Breast epithelium (tissue), 4 donors: Measurements from ENCODE around the gene IL13. TPM values are rescaled to one million over a fixed set of nuclear protein-coding genes. Genes with fewer than 3 reads are reported as not detected.
"Not testable (repeated sequence)": the region's sequence is repeated elsewhere in the genome, so short reads cannot be mapped to it uniquely, and the experiment has no call there.

Experiments used
- DNase-seq, 2 donors: peaks; one replicate each; pipeline ENCODE4 v3.0.0-alpha.2; 2019; ENCODE audit warnings: low spot score in 2 of 2
- H3K27ac ChIP-seq, 2 donors: fragments of 200-600 bp; sonication (generic) in 1 of 2; one replicate each; pipeline ENCODE4 v1.5.1; 2016 to 2019; ENCODE audit warnings: mild to moderate bottlenecking in 1 of 2
- H3K27me3 ChIP-seq, 2 donors: fragments of 200-600 bp; sonication (generic) in 1 of 2; one replicate each; pipeline versions ENCODE4 v1.5.1 to v1.6.0; 2017 to 2019; ENCODE audit warnings: control low read depth in 1 of 2, mild to moderate bottlenecking in 1 of 2
- H3K36me3 ChIP-seq: fragments of 200-600 bp; one replicate; pipeline ENCODE4 v1.5.1; 2019
- H3K4me1 ChIP-seq, 2 donors: fragments of 200-600 bp; sonication (generic); one replicate each; pipeline ENCODE4 v1.5.1; 2016 to 2019; ENCODE audit warnings: control low read depth in 1 of 2
- H3K4me3 ChIP-seq, 3 donors: fragments of 200-600 bp; sonication (generic); 1 replicate in 2 of 3; 2 replicates in 1 of 3; pipeline ENCODE4 v1.5.1; 2016 to 2019; ENCODE audit warnings: mild to moderate bottlenecking in 3 of 3, moderate library complexity in 2 of 3
- H3K9me3 ChIP-seq, 2 donors: fragments of 200-600 bp; sonication (generic) in 1 of 2; one replicate each; pipeline ENCODE4 v1.5.1; 2016 to 2019; ENCODE audit warnings: control low read depth in 1 of 2
- POLR2A ChIP-seq: fragments of 450-650 bp; IDR thresholded peaks from one replicate; pipeline ENCODE4 v1.6.1; 2016; ENCODE audit warnings: antibody characterized with exemption, mild to moderate bottlenecking, moderate library complexity
- POLR2AphosphoS5 ChIP-seq, 3 donors: sonication (generic); formaldehyde crosslinking; IDR thresholded peaks; one replicate each; pipeline ENCODE4 v1.6.1; 2017; ENCODE audit warnings: antibody characterized with exemption in 3 of 3
- intact Hi-C: fragments of 100-400 bp; cut with DNase I; formaldehyde crosslinking; loops from one replicate; pipeline ENCODE4 v1.15.1; 2023; ENCODE audit warnings: low total_unique reads
- total RNA-seq, 3 donors: library from RNA; depleted of rRNA; stranded (reverse); fragments of >200 nt; gene quantifications; one replicate each; pipeline ENCODE4 v1.1.0, GENCODE V29; 2016
- TF ChIP-seq, protein P1 (sequence below), 3 donors: fragments of 450-650 bp; IDR thresholded peaks; one replicate each; pipeline ENCODE4 v1.5.1; 2016 to 2017; ENCODE audit warnings: antibody characterized with exemption in 3 of 3, mild to moderate bottlenecking in 3 of 3, moderate library complexity in 3 of 3

Gene IL13
- total RNA-seq, 3 donors from 2014 or later, result 0.33 to 0.73 TPM; not detected in 1

DNA sequence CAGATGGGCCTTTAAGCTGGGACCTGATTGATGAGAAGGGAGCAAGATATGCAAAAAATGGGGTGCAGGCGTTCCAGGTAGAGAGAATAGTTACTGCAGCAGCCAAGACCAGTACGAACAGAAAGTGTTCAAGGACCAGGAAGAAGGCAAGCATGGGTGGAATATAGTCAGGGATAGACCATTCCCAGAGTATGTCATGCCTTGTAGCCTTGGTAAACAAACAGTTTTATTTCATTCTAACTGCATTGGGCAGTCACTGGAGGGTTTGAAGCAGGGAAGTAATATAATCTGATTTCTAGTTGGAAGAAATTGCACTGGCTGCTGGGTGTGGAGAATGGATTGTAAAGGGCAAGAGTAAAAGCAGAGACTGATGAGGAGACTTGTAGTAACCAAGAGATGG, 30.5 kb upstream of the IL13 start:
- H3K27me3 ChIP-seq, result no peaks in the 10 kb centered on the region
- no peaks in the 10 kb centered on the region for H3K36me3 ChIP-seq
- no peak overlapping the region for H3K27ac ChIP-seq
- no peaks in the 10 kb centered on the region for H3K9me3 ChIP-seq
- TF ChIP-seq, protein P1, sequence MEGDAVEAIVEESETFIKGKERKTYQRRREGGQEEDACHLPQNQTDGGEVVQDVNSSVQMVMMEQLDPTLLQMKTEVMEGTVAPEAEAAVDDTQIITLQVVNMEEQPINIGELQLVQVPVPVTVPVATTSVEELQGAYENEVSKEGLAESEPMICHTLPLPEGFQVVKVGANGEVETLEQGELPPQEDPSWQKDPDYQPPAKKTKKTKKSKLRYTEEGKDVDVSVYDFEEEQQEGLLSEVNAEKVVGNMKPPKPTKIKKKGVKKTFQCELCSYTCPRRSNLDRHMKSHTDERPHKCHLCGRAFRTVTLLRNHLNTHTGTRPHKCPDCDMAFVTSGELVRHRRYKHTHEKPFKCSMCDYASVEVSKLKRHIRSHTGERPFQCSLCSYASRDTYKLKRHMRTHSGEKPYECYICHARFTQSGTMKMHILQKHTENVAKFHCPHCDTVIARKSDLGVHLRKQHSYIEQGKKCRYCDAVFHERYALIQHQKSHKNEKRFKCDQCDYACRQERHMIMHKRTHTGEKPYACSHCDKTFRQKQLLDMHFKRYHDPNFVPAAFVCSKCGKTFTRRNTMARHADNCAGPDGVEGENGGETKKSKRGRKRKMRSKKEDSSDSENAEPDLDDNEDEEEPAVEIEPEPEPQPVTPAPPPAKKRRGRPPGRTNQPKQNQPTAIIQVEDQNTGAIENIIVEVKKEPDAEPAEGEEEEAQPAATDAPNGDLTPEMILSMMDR (IDR thresholded peaks at IDR 0.05), result no peak
- TF ChIP-seq POLR2A (no peak), POLR2AphosphoS5 (IDR thresholded peaks at IDR 0.05) (no peak)
- H3K4me3 ChIP-seq, result no peak overlapping the region
- no peaks in the 10 kb centered on the region for H3K4me1 ChIP-seq
- DNase-seq, result no peak
- intact Hi-C loops, result no loop called here

DNA sequence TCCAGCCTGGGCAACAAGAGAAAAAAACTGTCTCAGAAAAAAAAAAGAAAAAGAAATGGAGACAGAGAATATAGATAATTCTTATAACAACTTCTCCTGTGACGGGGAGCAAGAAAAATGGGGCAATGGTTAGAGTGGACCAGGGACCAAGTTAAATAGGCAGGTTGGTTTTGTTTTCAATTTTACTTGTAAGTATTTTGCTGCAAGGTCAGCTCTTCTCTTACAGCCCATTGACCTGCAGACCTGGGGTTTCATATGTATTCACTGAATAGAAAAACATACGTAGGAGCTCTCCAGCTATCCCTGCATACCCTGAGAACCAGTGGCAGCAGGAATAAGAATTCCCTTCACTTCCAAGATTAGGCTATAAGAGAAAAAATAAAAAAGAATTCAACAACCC, 29.2 kb upstream of the IL13 start:
- no peak for DNase-seq
- intact Hi-C loops, result no loop called here
- Histone ChIP-seq H3K27me3 (no peaks in the 10 kb centered on the region), H3K36me3 (no peaks in the 10 kb centered on the region), H3K4me3 (no peak overlapping the region), H3K9me3 (no peaks in the 10 kb centered on the region), H3K4me1 (no peaks in the 10 kb centered on the region), H3K27ac (no peak overlapping the region)
- no peak for TF ChIP-seq POLR2AphosphoS5 (IDR thresholded peaks at IDR 0.05)
- TF ChIP-seq, protein P1 (IDR thresholded peaks at IDR 0.05), result no peak
- no peak for TF ChIP-seq POLR2A

DNA sequence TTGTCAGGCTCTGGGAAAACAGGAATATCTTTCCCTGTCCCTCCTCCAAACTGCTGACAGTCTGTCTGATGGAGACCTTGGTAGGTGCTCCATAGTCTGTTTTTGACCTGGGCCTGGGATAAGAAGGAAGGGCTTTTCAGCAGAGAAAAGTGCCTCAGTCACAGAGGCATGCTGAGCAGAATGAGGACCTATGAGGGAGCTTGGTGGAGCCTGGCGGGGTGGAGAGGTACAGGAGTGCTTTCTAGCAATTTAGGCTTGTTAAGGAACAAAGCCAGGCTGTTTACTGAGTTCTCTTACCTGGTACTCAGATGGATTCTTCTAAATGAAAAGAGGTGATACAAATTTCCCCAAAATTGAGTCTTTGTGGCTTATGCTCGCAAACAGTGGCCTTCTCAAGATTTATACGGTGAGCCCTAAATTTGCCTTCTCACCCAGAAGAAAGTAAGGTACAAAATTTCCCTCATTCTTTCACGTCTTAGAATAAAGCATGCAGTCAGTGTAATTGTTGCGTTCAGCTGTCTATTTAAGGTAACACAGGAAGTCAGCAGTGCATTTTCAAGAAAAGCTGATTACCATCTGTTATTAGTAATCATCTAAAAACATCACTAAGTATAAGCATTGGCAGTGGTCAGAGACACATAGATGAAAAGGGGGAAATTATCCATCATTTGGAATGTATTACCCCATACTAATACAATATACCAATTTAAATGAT, 28.6 kb upstream of the IL13 start:
- Histone ChIP-seq H3K4me1 (no peaks in the 10 kb centered on the region), H3K27me3 (no peaks in the 10 kb centered on the region), H3K9me3 (no peaks in the 10 kb centered on the region), H3K4me3 (no peak overlapping the region), H3K27ac (no peak overlapping the region), H3K36me3 (no peaks in the 10 kb centered on the region)
- TF ChIP-seq POLR2A, result no peak
- TF ChIP-seq, protein P1 (IDR thresholded peaks at IDR 0.05), result no peak
- DNase-seq, result no peak
- intact Hi-C loops, result no loop called here

DNA sequence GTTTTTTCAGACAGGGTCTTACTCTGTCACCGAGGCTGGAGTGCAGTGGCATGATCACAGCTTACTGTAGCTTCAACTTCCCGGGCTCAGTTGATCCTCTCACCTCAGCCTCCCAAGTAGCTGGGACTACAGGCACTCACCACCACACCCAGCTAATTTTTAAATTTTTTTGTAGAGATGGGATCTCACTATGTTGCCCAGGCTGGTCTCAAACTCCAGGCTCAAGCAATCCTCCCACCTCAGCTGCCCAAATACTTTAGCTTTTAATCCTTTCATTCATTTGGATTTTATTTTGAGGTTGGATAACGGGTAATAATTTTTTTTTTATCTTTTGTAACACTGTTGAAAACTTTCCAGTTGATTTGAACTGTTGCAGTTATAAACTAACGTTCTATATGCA, 24.4 kb upstream of the IL13 start:
- intact Hi-C loops, H3K27me3 ChIP-seq, H3K27ac ChIP-seq, H3K4me1 ChIP-seq, H3K9me3 ChIP-seq, H3K36me3 ChIP-seq, H3K4me3 ChIP-seq, DNase-seq: not testable (repeated sequence)

DNA sequence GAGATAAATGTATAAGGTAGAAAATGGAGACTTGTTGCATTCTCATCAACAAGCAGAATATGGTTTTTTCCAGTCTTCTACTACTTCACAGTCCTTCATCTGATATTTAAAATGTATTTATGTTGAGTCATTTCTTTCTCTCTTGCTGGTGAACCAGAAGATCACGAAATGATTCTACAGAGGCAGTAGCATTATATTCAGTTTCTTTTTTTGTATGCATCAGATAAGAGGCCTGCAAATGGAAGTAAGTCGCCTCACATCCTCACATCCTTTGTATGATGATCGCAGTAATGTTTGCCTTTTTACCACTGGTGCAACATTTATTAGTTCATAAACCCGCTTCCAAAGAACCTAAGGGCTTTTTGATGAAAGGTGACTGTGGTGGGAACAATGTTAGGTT, 22.1 kb upstream of the IL13 start:
- intact Hi-C loops, result no loop called here
- no peak for DNase-seq
- Histone ChIP-seq H3K4me1 (no peaks in the 10 kb centered on the region), H3K4me3 (no peak overlapping the region), H3K27me3 (no peaks in the 10 kb centered on the region), H3K36me3 (peaks cover 4% of the 10 kb centered on the region), H3K27ac (no peak overlapping the region), H3K9me3 (no peaks in the 10 kb centered on the region)
- TF ChIP-seq, protein P1 (IDR thresholded peaks at IDR 0.05), result no peak
- TF ChIP-seq POLR2AphosphoS5 (IDR thresholded peaks at IDR 0.05), result no peak
- TF ChIP-seq POLR2A, result no peak

DNA sequence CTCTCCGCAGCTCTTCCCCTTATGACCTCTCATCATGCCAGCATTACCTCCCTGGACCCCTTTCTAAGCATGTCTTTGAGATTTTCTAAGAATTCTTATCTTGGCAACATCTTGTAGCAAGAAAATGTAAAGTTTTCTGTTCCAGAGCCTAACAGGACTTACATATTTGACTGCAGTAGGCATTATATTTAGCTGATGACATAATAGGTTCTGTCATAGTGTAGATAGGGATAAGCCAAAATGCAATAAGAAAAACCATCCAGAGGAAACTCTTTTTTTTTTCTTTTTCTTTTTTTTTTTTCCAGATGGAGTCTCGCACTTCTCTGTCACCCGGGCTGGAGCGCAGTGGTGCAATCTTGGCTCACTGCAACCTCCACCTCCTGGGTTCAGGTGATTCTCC, 20.7 kb upstream of the IL13 start:
- H3K4me3 ChIP-seq, result no peak overlapping the region
- peaks cover 4% of the 10 kb centered on the region for H3K36me3 ChIP-seq
- H3K9me3 ChIP-seq, result no peaks in the 10 kb centered on the region
- H3K4me1 ChIP-seq, result no peaks in the 10 kb centered on the region
- no peaks in the 10 kb centered on the region for H3K27me3 ChIP-seq
- TF ChIP-seq POLR2AphosphoS5 (IDR thresholded peaks at IDR 0.05) (no peak), POLR2A (no peak)
- TF ChIP-seq, protein P1 (IDR thresholded peaks at IDR 0.05), result no peak
- DNase-seq, result no peak
- intact Hi-C loops, result no loop called here
- H3K27ac ChIP-seq, result no peak overlapping the region
